ENCODE measurements around the gene TRIOBP.

The TRIOBP gene

DNA sequence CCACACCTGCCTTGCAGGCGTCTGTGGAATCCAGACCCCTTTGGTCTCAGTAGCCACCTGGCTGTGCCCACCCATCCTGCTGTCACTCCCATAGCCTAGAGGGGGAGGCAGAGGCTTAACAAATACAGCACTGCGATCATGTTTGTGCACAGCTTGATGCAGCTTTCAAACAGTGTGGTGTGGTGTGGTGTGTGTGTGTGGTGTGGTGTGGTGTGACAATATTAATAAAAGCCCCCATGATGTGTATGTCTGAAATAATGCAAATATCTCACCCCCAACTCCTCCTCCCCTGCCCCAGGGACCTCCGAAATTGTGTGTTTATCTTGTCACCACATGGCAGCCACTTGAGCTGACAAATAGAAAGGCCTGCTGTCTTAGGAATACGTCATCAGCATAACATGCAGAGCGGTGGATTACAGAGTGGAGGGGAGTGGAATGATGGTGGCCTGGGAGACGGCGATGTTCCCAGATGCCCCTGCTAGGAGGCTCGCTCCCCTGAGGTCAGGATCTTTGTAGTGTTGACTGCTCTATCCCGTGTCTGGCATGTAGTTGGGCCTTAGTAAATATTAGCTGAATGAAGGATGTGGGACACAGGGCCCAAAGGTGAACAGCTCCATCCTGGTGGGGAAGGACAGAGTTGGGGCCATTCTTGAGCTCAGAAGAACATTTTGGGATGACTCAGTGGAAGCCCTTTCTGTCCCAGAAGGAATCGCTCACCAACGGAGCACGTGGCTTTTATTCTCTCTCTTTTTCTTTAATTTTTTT lies 35.5 kb upstream of the TRIOBP start:
- ChIA-PET CTCF (interaction anchor here (0.7 kb wide), 1 partner anchor 130 kb away, joined by 3 read pairs; no protein-coding TSS in a partner anchor), POLR2A (ENCODE audit: low non-redundant PET) (no interaction called here)
- TF ChIP-seq, protein P1, sequence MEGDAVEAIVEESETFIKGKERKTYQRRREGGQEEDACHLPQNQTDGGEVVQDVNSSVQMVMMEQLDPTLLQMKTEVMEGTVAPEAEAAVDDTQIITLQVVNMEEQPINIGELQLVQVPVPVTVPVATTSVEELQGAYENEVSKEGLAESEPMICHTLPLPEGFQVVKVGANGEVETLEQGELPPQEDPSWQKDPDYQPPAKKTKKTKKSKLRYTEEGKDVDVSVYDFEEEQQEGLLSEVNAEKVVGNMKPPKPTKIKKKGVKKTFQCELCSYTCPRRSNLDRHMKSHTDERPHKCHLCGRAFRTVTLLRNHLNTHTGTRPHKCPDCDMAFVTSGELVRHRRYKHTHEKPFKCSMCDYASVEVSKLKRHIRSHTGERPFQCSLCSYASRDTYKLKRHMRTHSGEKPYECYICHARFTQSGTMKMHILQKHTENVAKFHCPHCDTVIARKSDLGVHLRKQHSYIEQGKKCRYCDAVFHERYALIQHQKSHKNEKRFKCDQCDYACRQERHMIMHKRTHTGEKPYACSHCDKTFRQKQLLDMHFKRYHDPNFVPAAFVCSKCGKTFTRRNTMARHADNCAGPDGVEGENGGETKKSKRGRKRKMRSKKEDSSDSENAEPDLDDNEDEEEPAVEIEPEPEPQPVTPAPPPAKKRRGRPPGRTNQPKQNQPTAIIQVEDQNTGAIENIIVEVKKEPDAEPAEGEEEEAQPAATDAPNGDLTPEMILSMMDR (conservative IDR thresholded peaks at IDR 0.05; ENCODE audit: low read depth): no peak
- no peak for DNase-seq (ENCODE audit: low spot score)
- peak overlapping the region; percentile 80 for H3K27ac ChIP-seq

DNA sequence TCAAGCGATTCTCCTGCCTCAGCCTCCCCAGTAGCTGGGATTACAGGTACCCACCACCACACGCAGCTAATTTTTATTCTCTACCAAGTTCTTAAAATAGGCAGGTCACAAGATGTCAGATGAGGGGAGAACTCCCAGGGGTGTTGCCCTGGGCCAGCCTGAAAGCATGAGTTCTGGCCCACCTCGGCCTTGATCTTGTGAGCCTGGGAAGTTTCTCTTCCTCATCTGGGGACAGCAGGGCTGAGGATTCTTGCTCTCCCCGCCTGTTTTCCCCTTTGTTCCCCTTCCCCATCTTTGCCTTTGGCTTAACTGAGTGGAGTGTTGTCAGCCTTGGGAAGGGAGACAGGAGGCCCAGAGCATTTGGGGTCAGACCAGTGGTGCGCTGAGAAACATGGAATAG lies 34.8 kb upstream of the TRIOBP start:
- TF ChIP-seq, protein P1 (conservative IDR thresholded peaks at IDR 0.05; ENCODE audit: low read depth): no peak
- CTCF ChIA-PET: no interaction called here
- no peak for DNase-seq (ENCODE audit: low spot score)
- peak overlapping the region; percentile 80 for H3K27ac ChIP-seq
- POLR2A ChIA-PET (ENCODE audit: low non-redundant PET): interaction anchor here (0.7 kb wide), 1 partner anchor 14 kb away, joined by 3 read pairs; the partner anchor contains the start of gene LGALS1

DNA sequence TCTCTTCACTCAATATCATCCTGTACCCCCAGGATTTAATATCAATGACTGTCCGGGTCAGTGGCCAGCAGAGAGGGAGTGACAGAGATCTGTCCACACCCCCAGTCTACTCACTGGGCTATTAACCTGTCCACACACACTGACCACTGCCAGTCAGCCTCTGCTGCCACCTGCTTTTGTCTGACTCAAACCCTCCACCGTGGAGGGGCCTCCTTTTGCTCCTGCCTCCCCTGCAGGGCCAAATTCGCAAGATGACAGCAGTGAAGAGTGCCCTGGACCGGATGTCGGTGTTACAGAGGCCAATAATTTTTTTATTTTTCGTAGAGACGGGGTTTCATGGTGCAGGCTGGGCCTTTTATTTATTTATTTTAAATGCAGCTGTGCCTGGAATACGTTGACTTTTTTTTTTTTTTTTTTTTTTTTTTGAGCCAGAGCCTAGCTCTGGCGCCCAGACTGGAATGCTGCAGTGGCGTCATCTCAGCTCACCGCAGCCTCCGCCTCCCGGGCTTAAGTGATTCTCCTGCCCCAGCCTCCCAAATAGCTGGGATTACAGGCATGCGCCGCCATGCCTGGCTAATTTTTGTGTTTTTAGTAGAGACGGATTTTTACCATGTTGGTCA lies 33.2 kb upstream of the TRIOBP start:
- TF ChIP-seq, protein P1 (conservative IDR thresholded peaks at IDR 0.05; ENCODE audit: low read depth): no peak
- DNase-seq (ENCODE audit: low spot score): no peak
- POLR2A ChIA-PET (ENCODE audit: low non-redundant PET): no interaction called here
- H3K27ac ChIP-seq: peak overlapping the region; percentile 80
- CTCF ChIA-PET: interaction anchor here (0.7 kb wide), 1 partner anchor 1102 kb away, joined by 3 read pairs; no protein-coding TSS in a partner anchor

DNA sequence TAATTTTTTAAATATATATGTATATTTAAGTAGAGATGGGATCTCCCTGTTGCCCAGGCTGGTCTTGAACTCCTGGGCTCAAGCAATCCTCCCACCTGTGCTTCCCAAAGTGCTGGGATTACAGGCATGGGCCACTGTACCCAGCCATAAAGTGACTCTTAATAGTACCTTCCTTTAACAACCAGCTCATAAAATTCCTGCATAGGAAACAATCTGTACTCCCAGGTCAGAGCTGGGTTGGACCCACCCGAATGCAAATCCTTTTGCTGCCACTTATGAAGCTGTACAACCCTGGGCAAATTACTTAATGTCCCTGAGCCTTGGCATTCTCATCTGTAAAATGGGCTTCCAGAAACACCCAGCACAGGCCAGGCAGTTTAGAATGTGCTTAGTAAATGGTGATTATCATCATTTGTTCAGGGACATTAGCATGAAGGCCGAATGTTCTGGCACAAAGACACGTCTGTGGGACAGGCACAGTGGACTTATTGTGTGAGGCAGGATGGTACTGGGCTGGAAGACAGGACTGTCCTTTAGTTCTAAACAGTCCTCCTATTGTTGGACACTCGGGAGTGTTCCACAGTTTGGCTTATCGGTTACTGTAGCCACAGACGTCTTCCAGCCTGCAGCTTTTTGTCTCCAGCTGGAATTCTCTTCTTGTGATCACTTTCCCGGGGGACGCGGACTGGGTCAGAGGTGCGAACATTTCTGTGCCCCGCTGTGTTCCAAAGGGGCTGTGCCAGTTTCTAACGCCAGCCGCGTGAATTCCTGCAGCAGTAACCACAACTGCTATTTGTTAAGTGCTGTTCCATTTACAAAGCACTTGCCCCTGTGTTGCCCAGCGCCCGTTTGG lies 32.4 kb upstream of the TRIOBP start:
- DNase-seq (ENCODE audit: low spot score): no peak
- ChIA-PET CTCF (interaction anchor here (0.7 kb wide), 1 partner anchor 1101 kb away, joined by 3 read pairs; no protein-coding TSS in a partner anchor), POLR2A (ENCODE audit: low non-redundant PET) (no interaction called here)
- TF ChIP-seq, protein P1 (conservative IDR thresholded peaks at IDR 0.05; ENCODE audit: low read depth): no peak
- H3K27ac ChIP-seq: peak overlapping the region; percentile 65

DNA sequence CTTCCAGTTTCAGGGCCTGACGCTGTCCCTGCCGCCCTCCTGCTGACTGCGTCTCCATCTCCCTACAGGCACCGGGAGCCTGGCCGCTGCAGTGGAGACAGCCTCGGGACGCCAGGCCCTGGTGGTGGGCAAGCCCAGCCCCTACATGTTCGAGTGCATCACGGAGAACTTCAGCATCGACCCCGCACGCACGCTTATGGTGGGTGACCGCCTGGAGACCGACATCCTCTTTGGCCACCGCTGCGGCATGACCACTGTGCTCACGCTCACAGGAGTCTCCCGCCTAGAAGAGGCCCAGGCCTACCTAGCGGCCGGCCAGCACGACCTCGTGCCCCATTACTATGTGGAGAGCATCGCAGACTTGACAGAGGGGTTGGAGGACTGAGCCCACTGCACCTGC lies 31.4 kb upstream of the TRIOBP start:
- H3K27ac ChIP-seq: peak overlapping the region; percentile 65
- CTCF ChIA-PET: no interaction called here
- no peak for DNase-seq (ENCODE audit: low spot score)
- TF ChIP-seq, protein P1 (conservative IDR thresholded peaks at IDR 0.05; ENCODE audit: low read depth): no peak
- POLR2A ChIA-PET (ENCODE audit: low non-redundant PET): no interaction called here

DNA sequence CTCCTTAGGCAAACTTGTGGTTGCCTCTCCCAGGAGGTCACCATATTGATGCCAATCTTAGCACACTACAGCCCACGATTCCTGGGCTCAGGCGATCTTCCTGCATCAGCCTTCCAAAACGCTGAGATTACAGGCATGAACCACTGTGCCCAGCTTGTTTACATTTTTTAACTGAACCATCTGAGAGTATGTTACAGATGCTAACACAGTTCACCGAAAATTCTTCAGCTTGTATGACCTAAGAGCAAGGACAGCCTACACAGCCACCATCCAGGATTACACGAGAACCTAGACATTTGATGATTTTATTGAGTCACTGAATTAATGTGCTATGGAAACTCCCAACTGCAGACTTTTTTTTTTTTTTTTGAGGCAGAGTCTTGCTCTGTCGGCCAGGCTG lies 27.3 kb upstream of the TRIOBP start:
- ChIA-PET POLR2A (ENCODE audit: low non-redundant PET) (interaction anchor here (0.7 kb wide), 1 partner anchor 236 kb away, joined by 6 read pairs; no protein-coding TSS in a partner anchor), CTCF (no interaction called here)
- TF ChIP-seq, protein P1 (conservative IDR thresholded peaks at IDR 0.05; ENCODE audit: low read depth): no peak
- no peak for DNase-seq (ENCODE audit: low spot score)
- H3K27ac ChIP-seq: peak overlapping the region; percentile 41
